ENCODE results near the gene PSMB4.

- TF ChIP-seq, protein P1, sequence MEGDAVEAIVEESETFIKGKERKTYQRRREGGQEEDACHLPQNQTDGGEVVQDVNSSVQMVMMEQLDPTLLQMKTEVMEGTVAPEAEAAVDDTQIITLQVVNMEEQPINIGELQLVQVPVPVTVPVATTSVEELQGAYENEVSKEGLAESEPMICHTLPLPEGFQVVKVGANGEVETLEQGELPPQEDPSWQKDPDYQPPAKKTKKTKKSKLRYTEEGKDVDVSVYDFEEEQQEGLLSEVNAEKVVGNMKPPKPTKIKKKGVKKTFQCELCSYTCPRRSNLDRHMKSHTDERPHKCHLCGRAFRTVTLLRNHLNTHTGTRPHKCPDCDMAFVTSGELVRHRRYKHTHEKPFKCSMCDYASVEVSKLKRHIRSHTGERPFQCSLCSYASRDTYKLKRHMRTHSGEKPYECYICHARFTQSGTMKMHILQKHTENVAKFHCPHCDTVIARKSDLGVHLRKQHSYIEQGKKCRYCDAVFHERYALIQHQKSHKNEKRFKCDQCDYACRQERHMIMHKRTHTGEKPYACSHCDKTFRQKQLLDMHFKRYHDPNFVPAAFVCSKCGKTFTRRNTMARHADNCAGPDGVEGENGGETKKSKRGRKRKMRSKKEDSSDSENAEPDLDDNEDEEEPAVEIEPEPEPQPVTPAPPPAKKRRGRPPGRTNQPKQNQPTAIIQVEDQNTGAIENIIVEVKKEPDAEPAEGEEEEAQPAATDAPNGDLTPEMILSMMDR (IDR thresholded peaks at IDR 0.05; ENCODE audit: low read depth, low read length): no peak
- no peak for TF ChIP-seq EZH2phosphoT487 (IDR thresholded peaks at IDR 0.05; ENCODE audit: low read depth)
Measured at GRCh38 chr1:151401125-151401788, 1.9 kb downstream of the PSMB4 start.

Data from OCI-LY3 (cell line).